ENCODE measurements around the gene SLC35F1.

The SLC35F1 gene

DNA sequence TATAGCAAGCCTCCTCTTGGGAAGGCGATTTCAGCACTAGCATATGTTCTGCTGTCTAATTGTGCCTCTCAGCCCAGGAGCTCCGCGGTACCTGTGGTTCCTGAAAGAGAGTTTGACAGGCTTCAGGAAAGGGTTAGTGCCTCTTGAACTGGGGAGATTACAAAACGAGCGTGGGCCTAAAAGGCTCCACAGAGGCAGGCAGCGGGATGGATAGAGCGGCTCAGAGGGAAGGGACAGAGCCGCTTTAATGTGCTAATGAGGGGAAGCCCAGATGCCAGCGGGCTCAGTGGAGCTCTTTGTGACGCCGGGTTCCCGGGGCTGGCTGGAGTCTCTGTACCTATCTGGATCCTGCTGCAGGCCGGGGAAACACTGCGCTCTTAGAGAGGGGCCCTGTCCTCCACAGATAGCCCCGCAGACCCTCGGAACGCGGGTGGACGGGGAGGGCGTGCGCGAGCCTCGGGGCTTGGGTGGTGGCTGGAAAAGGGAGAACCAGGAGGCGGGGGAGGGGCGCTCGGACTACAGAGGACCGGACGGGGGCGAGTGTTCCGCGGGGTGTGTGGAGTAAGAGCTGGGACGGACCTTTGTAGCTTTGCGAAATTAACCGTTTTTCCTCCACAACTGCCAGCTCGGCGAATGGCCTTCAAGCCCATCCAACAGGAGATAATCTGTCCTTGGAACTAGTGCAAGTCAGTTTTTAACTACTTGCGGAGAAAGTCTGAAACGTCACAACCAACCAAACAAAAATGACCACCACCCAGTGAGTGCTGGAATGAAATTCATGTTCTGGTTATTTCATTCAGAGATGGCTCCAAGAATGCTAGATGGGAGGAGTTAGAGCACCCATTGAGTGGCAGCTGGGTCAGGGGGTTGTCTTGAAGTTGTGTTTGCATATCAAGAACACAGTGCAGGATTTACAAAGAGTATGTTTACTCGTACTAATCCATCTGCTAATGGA is 13.0 kb downstream of the SLC35F1 start:
- H3F3A ChIP-seq (ENCODE audit: insufficient read depth, low read length), result no peaks in the 10 kb centered on the region
- no peaks in the 10 kb centered on the region for H4K20me1 ChIP-seq (ENCODE audit: insufficient read depth, low read length)
- H3K4me3 ChIP-seq (ENCODE audit: low read depth, low read length, poor library complexity, severe bottlenecking), result no peak overlapping the region
- H3K4me1 ChIP-seq (ENCODE audit: insufficient read depth, low read length, severe bottlenecking), result no peaks in the 10 kb centered on the region
- no peak overlapping the region for H3K9ac ChIP-seq (ENCODE audit: low read length)
- no peaks in the 10 kb centered on the region for H3K27me3 ChIP-seq (ENCODE audit: insufficient read depth, low read length)
- H2AFZ ChIP-seq (ENCODE audit: low read length), result no peak overlapping the region
- no peaks in the 10 kb centered on the region for H3K9me3 ChIP-seq (ENCODE audit: low read length)
- TF ChIP-seq EZH2 (IDR thresholded peaks at IDR 0.05; ENCODE audit: borderline replicate concordance, low read length), result no peak
- TF ChIP-seq, protein P1, sequence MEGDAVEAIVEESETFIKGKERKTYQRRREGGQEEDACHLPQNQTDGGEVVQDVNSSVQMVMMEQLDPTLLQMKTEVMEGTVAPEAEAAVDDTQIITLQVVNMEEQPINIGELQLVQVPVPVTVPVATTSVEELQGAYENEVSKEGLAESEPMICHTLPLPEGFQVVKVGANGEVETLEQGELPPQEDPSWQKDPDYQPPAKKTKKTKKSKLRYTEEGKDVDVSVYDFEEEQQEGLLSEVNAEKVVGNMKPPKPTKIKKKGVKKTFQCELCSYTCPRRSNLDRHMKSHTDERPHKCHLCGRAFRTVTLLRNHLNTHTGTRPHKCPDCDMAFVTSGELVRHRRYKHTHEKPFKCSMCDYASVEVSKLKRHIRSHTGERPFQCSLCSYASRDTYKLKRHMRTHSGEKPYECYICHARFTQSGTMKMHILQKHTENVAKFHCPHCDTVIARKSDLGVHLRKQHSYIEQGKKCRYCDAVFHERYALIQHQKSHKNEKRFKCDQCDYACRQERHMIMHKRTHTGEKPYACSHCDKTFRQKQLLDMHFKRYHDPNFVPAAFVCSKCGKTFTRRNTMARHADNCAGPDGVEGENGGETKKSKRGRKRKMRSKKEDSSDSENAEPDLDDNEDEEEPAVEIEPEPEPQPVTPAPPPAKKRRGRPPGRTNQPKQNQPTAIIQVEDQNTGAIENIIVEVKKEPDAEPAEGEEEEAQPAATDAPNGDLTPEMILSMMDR (IDR thresholded peaks at IDR 0.05; ENCODE audit: low read length), result no peak
- no peak overlapping the region for H3K27ac ChIP-seq (ENCODE audit: low read depth, low read length, poor library complexity, severe bottlenecking)
- no peak overlapping the region for H3K4me2 ChIP-seq (ENCODE audit: low read length)
- no peaks in the 10 kb centered on the region for H3K9me2 ChIP-seq (ENCODE audit: low read depth, low read length)
- H3K36me3 ChIP-seq (ENCODE audit: insufficient read depth, low read length), result no peaks in the 10 kb centered on the region
- H3K79me2 ChIP-seq (ENCODE audit: insufficient read depth, low read length), result no peaks in the 10 kb centered on the region

DNA sequence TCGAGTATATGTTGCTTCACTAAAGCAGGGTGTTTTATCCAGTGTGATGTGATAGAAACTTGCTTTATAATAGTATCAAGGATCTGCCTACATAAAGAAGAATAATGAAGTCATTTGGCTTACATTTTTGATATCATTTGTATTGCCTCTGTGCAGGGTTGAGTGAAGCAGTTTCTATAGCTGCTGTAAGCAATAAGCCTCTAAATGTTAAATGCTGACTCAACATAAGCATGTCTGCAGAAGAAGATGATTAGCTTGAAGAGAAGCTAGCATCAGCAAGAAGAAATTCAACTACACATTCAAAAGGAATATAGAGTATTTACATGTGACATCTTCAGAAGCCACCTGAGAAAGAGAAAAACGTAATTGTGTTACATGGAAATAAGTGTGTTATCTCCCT is 17.6 kb downstream of the SLC35F1 start:
- Histone ChIP-seq H4K20me1 (ENCODE audit: insufficient read depth, low read length) (no peaks in the 10 kb centered on the region), H3K79me2 (ENCODE audit: insufficient read depth, low read length) (no peaks in the 10 kb centered on the region), H3K4me3 (ENCODE audit: low read depth, low read length, poor library complexity, severe bottlenecking) (no peak overlapping the region), H3K27ac (ENCODE audit: low read depth, low read length, poor library complexity, severe bottlenecking) (no peak overlapping the region), H3K9me2 (ENCODE audit: low read depth, low read length) (no peaks in the 10 kb centered on the region), H3K4me2 (ENCODE audit: low read length) (no peak overlapping the region), H3F3A (ENCODE audit: insufficient read depth, low read length) (no peaks in the 10 kb centered on the region), H2AFZ (ENCODE audit: low read length) (no peak overlapping the region), H3K36me3 (ENCODE audit: insufficient read depth, low read length) (no peaks in the 10 kb centered on the region), H3K9me3 (ENCODE audit: low read length) (no peaks in the 10 kb centered on the region), H3K4me1 (ENCODE audit: insufficient read depth, low read length, severe bottlenecking) (no peaks in the 10 kb centered on the region), H3K27me3 (ENCODE audit: insufficient read depth, low read length) (no peaks in the 10 kb centered on the region), H3K9ac (ENCODE audit: low read length) (no peak overlapping the region)
- TF ChIP-seq EZH2 (IDR thresholded peaks at IDR 0.05; ENCODE audit: borderline replicate concordance, low read length), result no peak
- TF ChIP-seq, protein P1 (IDR thresholded peaks at IDR 0.05; ENCODE audit: low read length), result no peak

DNA sequence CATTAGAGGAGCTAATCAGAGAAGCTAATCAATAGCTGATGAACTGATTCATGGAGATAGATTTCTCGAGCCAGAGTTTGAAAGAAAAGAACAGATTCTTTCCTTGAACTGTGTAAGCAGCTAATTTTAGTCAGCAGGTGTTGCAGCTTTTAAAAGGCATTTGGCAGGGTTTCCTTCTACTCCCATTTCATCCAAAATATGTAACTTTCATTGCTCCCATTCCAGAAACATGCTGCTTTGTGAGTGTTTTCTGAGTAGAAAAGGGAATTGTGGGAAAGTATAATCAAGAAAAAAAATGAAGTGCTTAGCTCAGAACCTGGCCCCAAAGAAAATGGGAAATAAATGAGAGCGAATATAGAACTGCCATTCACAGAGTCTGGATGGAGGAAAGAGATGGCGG is 20.8 kb downstream of the SLC35F1 start:
- Histone ChIP-seq H3K9me3 (ENCODE audit: low read length) (no peaks in the 10 kb centered on the region), H3K9me2 (ENCODE audit: low read depth, low read length) (no peaks in the 10 kb centered on the region), H3K4me2 (ENCODE audit: low read length) (no peak overlapping the region), H4K20me1 (ENCODE audit: insufficient read depth, low read length) (no peaks in the 10 kb centered on the region), H3K9ac (ENCODE audit: low read length) (no peak overlapping the region), H3K27ac (ENCODE audit: low read depth, low read length, poor library complexity, severe bottlenecking) (no peak overlapping the region), H3F3A (ENCODE audit: insufficient read depth, low read length) (no peaks in the 10 kb centered on the region), H3K79me2 (ENCODE audit: insufficient read depth, low read length) (no peaks in the 10 kb centered on the region), H3K4me3 (ENCODE audit: low read depth, low read length, poor library complexity, severe bottlenecking) (no peak overlapping the region), H3K36me3 (ENCODE audit: insufficient read depth, low read length) (no peaks in the 10 kb centered on the region), H3K27me3 (ENCODE audit: insufficient read depth, low read length) (no peaks in the 10 kb centered on the region), H2AFZ (ENCODE audit: low read length) (no peak overlapping the region), H3K4me1 (ENCODE audit: insufficient read depth, low read length, severe bottlenecking) (no peaks in the 10 kb centered on the region)
- TF ChIP-seq, protein P1 (IDR thresholded peaks at IDR 0.05; ENCODE audit: low read length), result no peak
- no peak for TF ChIP-seq EZH2 (IDR thresholded peaks at IDR 0.05; ENCODE audit: borderline replicate concordance, low read length)
